SK-N-SH treated with all-trans-retinoic acid at 6 μM for 48 hours (cell line): ENCODE measurements around the gene LILRB3.

ENCODE experiments used
- ATAC-seq: fragments of 200-7000 bp; cut with Tn5 transposase; 3 replicates; pipeline ENCODE4 v1.9.1; 2020; ENCODE audit warnings: mild to moderate bottlenecking, moderate library complexity
- ARNTL ChIP-seq: fragments of 450-650 bp; formaldehyde crosslinking; IDR thresholded peaks from 2 replicates; pipeline ENCODE4 v1.5.0; 2020; ENCODE audit warnings: low read depth, mild to moderate bottlenecking, moderate library complexity, borderline replicate concordance
- BACH2 ChIP-seq: fragments of 250-450 bp; sonication (Bioruptor Pico); IDR thresholded peaks from 2 replicates; pipeline ENCODE4 v1.9.0; 2021; ENCODE audit warnings: mild to moderate bottlenecking, borderline replicate concordance
- CSDC2 ChIP-seq: fragments of 250-450 bp; sonication (Bioruptor Pico); IDR thresholded peaks from 2 replicates; pipeline ENCODE4 v1.5.0; 2020; ENCODE audit warnings: mild to moderate bottlenecking, moderate library complexity
- GLIS3 ChIP-seq: fragments of 250-450 bp; sonication (Bioruptor Pico); IDR thresholded peaks from 2 replicates; pipeline ENCODE4 v1.5.0; 2020; ENCODE audit warnings: mild to moderate bottlenecking, moderate library complexity
- ISL1 ChIP-seq: fragments of 250-450 bp; sonication (Bioruptor Pico); IDR thresholded peaks from 2 replicates; pipeline ENCODE4 v2.1.2; 2022; ENCODE audit warnings: mild to moderate bottlenecking, moderate library complexity
- OSR1 ChIP-seq: fragments of 250-450 bp; sonication (Bioruptor Pico); IDR thresholded peaks from 2 replicates; pipeline ENCODE4 v1.8.0; 2022; ENCODE audit warnings: moderate library complexity, mild to moderate bottlenecking, inconsistent platforms
- PPARA ChIP-seq: fragments of 250-450 bp; sonication (Bioruptor Pico); IDR thresholded peaks from 2 replicates; pipeline ENCODE4 v1.5.0; 2020; ENCODE audit warnings: mild to moderate bottlenecking, borderline replicate concordance
- RARB ChIP-seq: fragments of 250-450 bp; sonication (Bioruptor Pico); IDR thresholded peaks from 2 replicates; pipeline ENCODE4 v1.8.0; 2021; ENCODE audit warnings: mild to moderate bottlenecking, moderate library complexity
- SNAI2 ChIP-seq: fragments of 250-450 bp; sonication (Bioruptor Pico); IDR thresholded peaks from 2 replicates; pipeline ENCODE4 v1.5.0; 2020; ENCODE audit warnings: mild to moderate bottlenecking, moderate library complexity
- TCF4 ChIP-seq: fragments of 250-450 bp; sonication (Bioruptor Pico); IDR thresholded peaks from 2 replicates; pipeline ENCODE4 v1.8.0; 2021; ENCODE audit warnings: mild to moderate bottlenecking, moderate library complexity, borderline replicate concordance
- TOX ChIP-seq: fragments of 250-450 bp; sonication (Bioruptor Pico); IDR thresholded peaks from 2 replicates; pipeline ENCODE4 v1.8.0; 2021; ENCODE audit warnings: mild to moderate bottlenecking, moderate library complexity, borderline replicate concordance
- ZC3H10 ChIP-seq: fragments of 250-450 bp; sonication (Bioruptor Pico); IDR thresholded peaks from 2 replicates; pipeline ENCODE4 v1.5.1; 2021; ENCODE audit warnings: mild to moderate bottlenecking, moderate library complexity
- ZFP3 ChIP-seq: fragments of 250-450 bp; sonication (Bioruptor Pico); IDR thresholded peaks from 2 replicates; pipeline ENCODE4 v1.5.0; 2020; ENCODE audit warnings: mild to moderate bottlenecking, moderate library complexity
- ZFP30 ChIP-seq: fragments of 450-650 bp; formaldehyde crosslinking; IDR thresholded peaks from 2 replicates; pipeline ENCODE4 v1.5.0; 2022; ENCODE audit warnings: mild to moderate bottlenecking, moderate library complexity
- ZNF565 ChIP-seq: fragments of 450-650 bp; formaldehyde crosslinking; conservative IDR thresholded peaks from 2 replicates; pipeline ENCODE4 v1.5.0; 2020; ENCODE audit warnings: low read depth, mild to moderate bottlenecking, moderate library complexity
- ZNF70 ChIP-seq: fragments of 450-650 bp; formaldehyde crosslinking; IDR thresholded peaks from 2 replicates; pipeline ENCODE4 v1.5.0; 2020; ENCODE audit warnings: mild to moderate bottlenecking, moderate library complexity
- ZNF8 ChIP-seq: fragments of 450-650 bp; formaldehyde crosslinking; IDR thresholded peaks from 2 replicates; pipeline ENCODE4 v1.5.0; 2020; ENCODE audit warnings: mild to moderate bottlenecking, moderate library complexity
- TF ChIP-seq, protein P1 (sequence below): fragments of 250-450 bp; sonication (Bioruptor Pico); IDR thresholded peaks from 2 replicates; pipeline ENCODE4 v1.8.0; 2021; ENCODE audit warnings: low read depth, mild to moderate bottlenecking, moderate library complexity, borderline replicate concordance
- TF ChIP-seq, protein P2 (sequence below): fragments of 250-450 bp; sonication (Bioruptor Pico); IDR thresholded peaks from 2 replicates; pipeline ENCODE4 v1.5.1; 2021; ENCODE audit warnings: mild to moderate bottlenecking, moderate library complexity
- TF ChIP-seq, protein P3 (sequence below): fragments of 250-450 bp; sonication (Bioruptor Pico); IDR thresholded peaks from 2 replicates; pipeline ENCODE4 v1.5.1; 2020; ENCODE audit warnings: low read depth, mild to moderate bottlenecking, moderate library complexity
- TF ChIP-seq, protein P4 (sequence below): fragments of 250-450 bp; sonication (Bioruptor Pico); IDR thresholded peaks from 2 replicates; pipeline ENCODE4 v1.8.0; 2020; ENCODE audit warnings: mild to moderate bottlenecking, moderate library complexity, borderline replicate concordance

Gene LILRB3

DNA sequence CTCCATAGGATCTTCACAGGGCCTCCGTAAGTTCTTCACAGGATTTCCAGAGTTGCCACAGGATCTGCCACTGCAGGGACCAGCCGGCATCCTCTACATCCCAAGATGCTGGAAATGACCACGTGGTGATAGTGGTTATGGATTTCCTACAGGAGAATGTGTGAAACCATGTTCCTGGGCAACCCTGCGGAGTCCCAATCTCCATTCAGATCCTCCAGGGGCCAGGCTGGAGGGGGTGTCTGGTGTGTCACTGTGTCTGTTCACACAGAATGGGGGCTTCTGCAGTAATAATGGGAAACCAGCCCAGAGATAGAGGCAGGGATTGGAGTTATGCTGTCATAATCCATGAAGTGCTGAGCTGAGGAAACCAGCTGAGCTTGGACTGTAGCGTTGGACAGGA is 11.1 kb upstream of the LILRB3 start:
- TF ChIP-seq OSR1 (no peak), ARNTL (no peak), PPARA (CRISPR knock-in tag) (no peak)
- ATAC-seq = no peak

DNA sequence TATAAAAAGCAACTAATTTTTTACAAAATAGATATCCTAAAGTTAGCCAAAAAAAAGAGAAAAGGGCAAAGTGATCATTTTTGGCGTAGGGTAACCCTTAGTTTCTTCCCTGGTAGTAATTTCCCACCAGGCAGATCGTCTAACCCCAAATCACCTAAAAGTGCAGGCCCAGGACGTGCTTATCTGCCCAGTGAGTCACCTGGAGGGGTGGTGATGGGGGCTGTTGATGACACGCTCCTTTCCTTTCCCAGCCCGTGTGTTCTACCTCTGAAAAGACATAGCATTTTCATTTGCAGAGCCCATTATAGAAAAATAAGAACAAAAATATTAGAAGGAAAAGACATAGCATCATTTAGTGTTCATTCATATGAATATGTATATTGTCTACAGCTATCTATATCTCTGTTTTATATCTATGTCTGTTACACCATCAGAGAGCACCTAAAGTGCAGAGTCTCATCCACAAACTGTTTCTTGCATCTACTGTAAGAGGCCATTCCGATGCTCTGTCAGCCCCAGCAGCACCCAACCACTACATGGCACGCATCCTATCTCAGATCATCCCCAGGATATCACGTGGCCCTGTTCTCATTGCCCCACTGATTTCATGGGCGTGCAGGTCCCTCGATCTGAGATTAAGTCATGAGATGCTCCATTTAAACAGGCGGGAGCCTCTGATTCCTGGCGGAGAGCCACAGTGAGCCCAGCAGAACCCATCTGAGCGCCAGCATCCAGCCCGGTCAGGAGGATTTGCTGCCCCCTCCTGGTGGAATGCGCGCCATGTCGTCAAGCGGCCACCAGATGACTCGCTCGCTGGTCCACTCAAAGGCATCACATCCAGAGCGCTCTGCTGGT is 8.5 kb upstream of the LILRB3 start:
- TF ChIP-seq ZNF8 = no peak
- TF ChIP-seq, protein P1, sequence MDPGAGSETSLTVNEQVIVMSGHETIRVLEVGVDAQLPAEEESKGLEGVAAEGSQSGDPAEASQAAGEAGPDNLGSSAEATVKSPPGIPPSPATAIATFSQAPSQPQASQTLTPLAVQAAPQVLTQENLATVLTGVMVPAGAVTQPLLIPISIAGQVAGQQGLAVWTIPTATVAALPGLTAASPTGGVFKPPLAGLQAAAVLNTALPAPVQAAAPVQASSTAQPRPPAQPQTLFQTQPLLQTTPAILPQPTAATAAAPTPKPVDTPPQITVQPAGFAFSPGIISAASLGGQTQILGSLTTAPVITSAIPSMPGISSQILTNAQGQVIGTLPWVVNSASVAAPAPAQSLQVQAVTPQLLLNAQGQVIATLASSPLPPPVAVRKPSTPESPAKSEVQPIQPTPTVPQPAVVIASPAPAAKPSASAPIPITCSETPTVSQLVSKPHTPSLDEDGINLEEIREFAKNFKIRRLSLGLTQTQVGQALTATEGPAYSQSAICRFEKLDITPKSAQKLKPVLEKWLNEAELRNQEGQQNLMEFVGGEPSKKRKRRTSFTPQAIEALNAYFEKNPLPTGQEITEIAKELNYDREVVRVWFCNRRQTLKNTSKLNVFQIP (CRISPR knock-in tag) = no peak
- no peak for TF ChIP-seq ZC3H10 (CRISPR knock-in tag)
- TF ChIP-seq BACH2 (CRISPR knock-in tag) = no peak
- no peak for TF ChIP-seq GLIS3 (CRISPR knock-in tag)
- no peak for TF ChIP-seq CSDC2
- no peak for TF ChIP-seq ZFP30 (CRISPR knock-in tag)
- TF ChIP-seq, protein P2, sequence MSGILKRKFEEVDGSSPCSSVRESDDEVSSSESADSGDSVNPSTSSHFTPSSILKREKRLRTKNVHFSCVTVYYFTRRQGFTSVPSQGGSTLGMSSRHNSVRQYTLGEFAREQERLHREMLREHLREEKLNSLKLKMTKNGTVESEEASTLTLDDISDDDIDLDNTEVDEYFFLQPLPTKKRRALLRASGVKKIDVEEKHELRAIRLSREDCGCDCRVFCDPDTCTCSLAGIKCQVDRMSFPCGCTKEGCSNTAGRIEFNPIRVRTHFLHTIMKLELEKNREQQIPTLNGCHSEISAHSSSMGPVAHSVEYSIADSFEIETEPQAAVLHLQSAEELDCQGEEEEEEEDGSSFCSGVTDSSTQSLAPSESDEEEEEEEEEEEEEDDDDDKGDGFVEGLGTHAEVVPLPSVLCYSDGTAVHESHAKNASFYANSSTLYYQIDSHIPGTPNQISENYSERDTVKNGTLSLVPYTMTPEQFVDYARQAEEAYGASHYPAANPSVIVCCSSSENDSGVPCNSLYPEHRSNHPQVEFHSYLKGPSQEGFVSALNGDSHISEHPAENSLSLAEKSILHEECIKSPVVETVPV (CRISPR knock-in tag) = no peak
- TF ChIP-seq, protein P3, sequence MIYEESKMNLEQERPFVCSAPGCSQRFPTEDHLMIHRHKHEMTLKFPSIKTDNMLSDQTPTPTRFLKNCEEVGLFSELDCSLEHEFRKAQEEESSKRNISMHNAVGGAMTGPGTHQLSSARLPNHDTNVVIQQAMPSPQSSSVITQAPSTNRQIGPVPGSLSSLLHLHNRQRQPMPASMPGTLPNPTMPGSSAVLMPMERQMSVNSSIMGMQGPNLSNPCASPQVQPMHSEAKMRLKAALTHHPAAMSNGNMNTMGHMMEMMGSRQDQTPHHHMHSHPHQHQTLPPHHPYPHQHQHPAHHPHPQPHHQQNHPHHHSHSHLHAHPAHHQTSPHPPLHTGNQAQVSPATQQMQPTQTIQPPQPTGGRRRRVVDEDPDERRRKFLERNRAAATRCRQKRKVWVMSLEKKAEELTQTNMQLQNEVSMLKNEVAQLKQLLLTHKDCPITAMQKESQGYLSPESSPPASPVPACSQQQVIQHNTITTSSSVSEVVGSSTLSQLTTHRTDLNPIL = no peak
- TF ChIP-seq ZNF70 (CRISPR knock-in tag) = no peak
- TF ChIP-seq OSR1 = no peak
- no peak for TF ChIP-seq ISL1
- TF ChIP-seq ZNF565 (CRISPR knock-in tag) = no peak
- TF ChIP-seq ZFP3 (CRISPR knock-in tag) = no peak
- TF ChIP-seq, all 23 proteins: peak for 0
- ATAC-seq = peak; percentile 99

DNA sequence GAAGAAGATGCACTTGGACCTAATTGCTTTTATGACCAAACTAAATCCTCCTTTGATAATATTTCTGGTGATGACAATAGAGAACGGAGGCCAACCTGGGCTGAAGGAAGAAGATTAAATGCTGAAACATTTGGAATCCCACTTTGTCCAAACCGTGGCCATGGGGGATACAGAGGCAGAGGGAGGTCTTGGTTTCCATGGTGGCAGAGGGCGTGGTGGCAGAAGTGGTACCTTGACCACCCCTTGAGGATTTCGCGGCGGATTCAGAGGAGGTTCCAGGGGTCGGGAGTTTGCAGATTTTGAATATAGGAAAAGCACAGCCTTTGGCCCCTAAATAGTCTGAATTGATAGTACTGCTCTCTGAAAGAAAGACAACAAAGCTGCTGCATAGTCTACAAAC is 7.2 kb upstream of the LILRB3 start:
- TF ChIP-seq, protein P3 = no peak
- no peak for TF ChIP-seq ZNF70 (CRISPR knock-in tag)
- TF ChIP-seq, protein P4, sequence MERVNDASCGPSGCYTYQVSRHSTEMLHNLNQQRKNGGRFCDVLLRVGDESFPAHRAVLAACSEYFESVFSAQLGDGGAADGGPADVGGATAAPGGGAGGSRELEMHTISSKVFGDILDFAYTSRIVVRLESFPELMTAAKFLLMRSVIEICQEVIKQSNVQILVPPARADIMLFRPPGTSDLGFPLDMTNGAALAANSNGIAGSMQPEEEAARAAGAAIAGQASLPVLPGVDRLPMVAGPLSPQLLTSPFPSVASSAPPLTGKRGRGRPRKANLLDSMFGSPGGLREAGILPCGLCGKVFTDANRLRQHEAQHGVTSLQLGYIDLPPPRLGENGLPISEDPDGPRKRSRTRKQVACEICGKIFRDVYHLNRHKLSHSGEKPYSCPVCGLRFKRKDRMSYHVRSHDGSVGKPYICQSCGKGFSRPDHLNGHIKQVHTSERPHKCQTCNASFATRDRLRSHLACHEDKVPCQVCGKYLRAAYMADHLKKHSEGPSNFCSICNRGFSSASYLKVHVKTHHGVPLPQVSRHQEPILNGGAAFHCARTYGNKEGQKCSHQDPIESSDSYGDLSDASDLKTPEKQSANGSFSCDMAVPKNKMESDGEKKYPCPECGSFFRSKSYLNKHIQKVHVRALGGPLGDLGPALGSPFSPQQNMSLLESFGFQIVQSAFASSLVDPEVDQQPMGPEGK (CRISPR knock-in tag) = no peak
- TF ChIP-seq BACH2 (CRISPR knock-in tag) = no peak
- TF ChIP-seq SNAI2 (CRISPR knock-in tag) = no peak
- TF ChIP-seq, protein P2 (CRISPR knock-in tag) = no peak
- no peak for TF ChIP-seq TCF4
- no peak for TF ChIP-seq PPARA (CRISPR knock-in tag)
- TF ChIP-seq OSR1 = no peak
- no peak for TF ChIP-seq ZNF8
- no peak for TF ChIP-seq ZC3H10 (CRISPR knock-in tag)
- TF ChIP-seq, protein P1 (CRISPR knock-in tag) = no peak
- TF ChIP-seq TOX = no peak
- no peak for TF ChIP-seq RARB (CRISPR knock-in tag)
- no peak for TF ChIP-seq ARNTL
- TF ChIP-seq CSDC2 = no peak
- no peak for ATAC-seq
